HepG2 (cell line): ENCODE measurements around the gene PELI3. TPM values are rescaled to one million over a fixed set of nuclear protein-coding genes. Genes with fewer than 3 reads are reported as not detected.

ENCODE experiments used
- AGO1 ChIP-seq: fragments of 200-400 bp; formaldehyde crosslinking; IDR thresholded peaks from 2 replicates; pipeline ENCODE4 v1.6.1; 2017; ENCODE audit warnings: mild to moderate bottlenecking, low read depth, low read length, moderate library complexity; ENCODE audit not compliant: poor library complexity, severe bottlenecking
- BCL6 ChIP-seq: IDR thresholded peaks from 2 replicates; pipeline ENCODE4 v1.6.1; 2016; ENCODE audit warnings: missing genetic modification reagents, missing compliant biosample characterization
- CTCF ChIP-seq: sonication (generic); formaldehyde crosslinking; IDR thresholded peaks from 2 replicates; pipeline ENCODE4 v1.5.0; 2020; ENCODE audit warnings: mild to moderate bottlenecking, missing genetic modification reagents, moderate library complexity
- DMAP1 ChIP-seq: IDR thresholded peaks from 2 replicates; pipeline ENCODE4 v1.6.1; 2016
- GABPB1 ChIP-seq: IDR thresholded peaks from 2 replicates; pipeline ENCODE4 v1.6.1; 2016; ENCODE audit warnings: mild to moderate bottlenecking, missing genetic modification reagents, moderate library complexity, missing compliant biosample characterization
- JUND ChIP-seq: sonication (generic); formaldehyde crosslinking; IDR thresholded peaks from 2 replicates; pipeline ENCODE4 v1.8.0; 2022; ENCODE audit warnings: mild to moderate bottlenecking, missing genetic modification reagents
- MAFF ChIP-seq: IDR thresholded peaks from 2 replicates; pipeline ENCODE4 v1.6.1; 2011; ENCODE audit warnings: low read depth, low read length, improper control_type of control experiment
- MAX ChIP-seq: IDR thresholded peaks from 2 replicates; pipeline ENCODE4 v1.6.1; 2012; ENCODE audit warnings: inconsistent platforms
- MXD1 ChIP-seq: sonication (generic); formaldehyde crosslinking; IDR thresholded peaks from 2 replicates; pipeline ENCODE4 v1.4.0; 2020; ENCODE audit warnings: mild to moderate bottlenecking, missing genetic modification reagents
- MXD3 ChIP-seq: IDR thresholded peaks from 2 replicates; pipeline ENCODE4 v1.6.1; 2016; ENCODE audit warnings: mild to moderate bottlenecking, missing biosample characterization, missing genetic modification reagents
- NR0B2 ChIP-seq: sonication (generic); formaldehyde crosslinking; IDR thresholded peaks from 2 replicates; pipeline ENCODE4 v1.4.0; 2020; ENCODE audit warnings: mild to moderate bottlenecking, missing genetic modification reagents
- RAD21 ChIP-seq: fragments of 450-650 bp; formaldehyde crosslinking; IDR thresholded peaks from 2 replicates; pipeline ENCODE4 v1.5.0; 2020; ENCODE audit warnings: mild to moderate bottlenecking
- SMARCE1 ChIP-seq: fragments of 450-650 bp; IDR thresholded peaks from 2 replicates; pipeline ENCODE4 v1.6.1; 2017; ENCODE audit warnings: borderline replicate concordance
- SMC3 ChIP-seq: IDR thresholded peaks from 2 replicates; pipeline ENCODE4 v1.6.1; 2011; ENCODE audit warnings: low read length, improper control_type of control experiment
- SNAI1 ChIP-seq: sonication (generic); formaldehyde crosslinking; IDR thresholded peaks from 2 replicates; pipeline ENCODE4 v1.5.0; 2020; ENCODE audit warnings: mild to moderate bottlenecking, missing genetic modification reagents, borderline replicate concordance
- TRAFD1 ChIP-seq: sonication (generic); formaldehyde crosslinking; IDR thresholded peaks from 2 replicates; pipeline ENCODE4 v1.5.1; 2020; ENCODE audit warnings: missing genetic modification reagents, mild to moderate bottlenecking, borderline replicate concordance
- ZBTB38 ChIP-seq: sonication (generic); formaldehyde crosslinking; IDR thresholded peaks from 2 replicates; pipeline ENCODE4 v1.5.1; 2020; ENCODE audit warnings: mild to moderate bottlenecking, missing genetic modification reagents
- ZBTB7A ChIP-seq: sonication (generic); formaldehyde crosslinking; IDR thresholded peaks from 2 replicates; pipeline ENCODE4 v1.8.0; 2022; ENCODE audit warnings: mild to moderate bottlenecking, missing genetic modification reagents
- ZNF263 ChIP-seq: sonication (generic); formaldehyde crosslinking; IDR thresholded peaks from 2 replicates; pipeline ENCODE4 v1.4.0; 2020; ENCODE audit warnings: missing genetic modification reagents
- ZNF33B ChIP-seq: sonication (generic); formaldehyde crosslinking; IDR thresholded peaks from 2 replicates; pipeline ENCODE4 v1.5.1; 2020; ENCODE audit warnings: mild to moderate bottlenecking, missing genetic modification reagents
- ZNF589 ChIP-seq: sonication (generic); formaldehyde crosslinking; conservative IDR thresholded peaks from 2 replicates; pipeline ENCODE4 v1.8.0; 2022; ENCODE audit warnings: mild to moderate bottlenecking, moderate library complexity, missing genetic modification reagents
- ZNF674 ChIP-seq: sonication (generic); formaldehyde crosslinking; IDR thresholded peaks from 2 replicates; pipeline ENCODE4 v1.5.0; 2020; ENCODE audit warnings: low read depth, mild to moderate bottlenecking, missing genetic modification reagents
- ZNF737 ChIP-seq: sonication (generic); formaldehyde crosslinking; IDR thresholded peaks from 2 replicates; pipeline ENCODE4 v1.5.0; 2020; ENCODE audit warnings: missing genetic modification reagents, mild to moderate bottlenecking, borderline replicate concordance
- ZNF781 ChIP-seq: sonication (generic); formaldehyde crosslinking; IDR thresholded peaks from 2 replicates; pipeline ENCODE4 v1.5.1; 2020; ENCODE audit warnings: borderline replicate concordance, mild to moderate bottlenecking, missing genetic modification reagents; ENCODE audit errors: not compliant biosample characterization
- ZNF816 ChIP-seq: sonication (generic); formaldehyde crosslinking; IDR thresholded peaks from 2 replicates; pipeline ENCODE4 v1.8.0; 2022; ENCODE audit warnings: missing genetic modification reagents, mild to moderate bottlenecking, borderline replicate concordance
- ZNF891 ChIP-seq: sonication (generic); formaldehyde crosslinking; IDR thresholded peaks from 2 replicates; pipeline ENCODE4 v1.5.0; 2020; ENCODE audit warnings: mild to moderate bottlenecking, missing genetic modification reagents
- polyA plus RNA-seq, 8 experiments: library from polyadenylated mRNA; depleted of rRNA in 3 of 8; stranded (reverse) in 7 of 8; unstranded in 1 of 8; fragments of >200 nt; fragmentation: Illumina TruSeq in 4 of 8; extraction: Trizol in 4 of 8; gene quantifications; 2 replicates each; pipeline versions ENCODE4 v1.2.1 to v1.2.3, GENCODE V29; 2011 to 2016; ENCODE audit warnings: low read depth in 4 of 8, missing spikeins in 1 of 8, mixed read lengths in 1 of 8; ENCODE audit not compliant: insufficient read depth in 1 of 8
- total RNA-seq, 5 experiments: library from RNA; depleted of rRNA; stranded (reverse); fragments of >200 nt; fragmentation: Illumina TruSeq; extraction: Trizol; gene quantifications; 2 replicates each; pipeline ENCODE4 v1.2.3, GENCODE V29; 2016; ENCODE audit warnings: low read depth in 1 of 5

PELI3 gene
- total and polyA plus RNA-seq, 2 of the 13 experiments (the other 11 are each of a cell fraction or from before 2014, with no cell fraction given), result 2.0 to 4.0 TPM

- TF ChIP-seq MXD1 (CRISPR knock-in tag), result peak; percentile 40; the same call in 1 of the 2 replicates
- 0 out of 2 replicates have a peak, but pooled peaks have one; percentile 32 for TF ChIP-seq ZNF737 (CRISPR knock-in tag)
- TF ChIP-seq NR0B2 (CRISPR knock-in tag), result no peak
- no peak; the same call in 1 of the 2 replicates for TF ChIP-seq ZBTB38
- TF ChIP-seq ZNF263 (CRISPR knock-in tag), result no peak
- no peak for TF ChIP-seq ZNF589 (CRISPR knock-in tag)
- TF ChIP-seq BCL6 (CRISPR knock-in tag), result no peak
- peak; percentile 42; the same call in 1 of the 2 replicates for TF ChIP-seq MAX
- no peak for TF ChIP-seq JUND
- no peak for TF ChIP-seq MXD3 (CRISPR knock-in tag)
- no peak for TF ChIP-seq SNAI1 (CRISPR knock-in tag)
- TF ChIP-seq SMC3, result no peak
- TF ChIP-seq DMAP1 (CRISPR knock-in tag), result no peak
- no peak for TF ChIP-seq ZBTB7A (CRISPR knock-in tag)
- TF ChIP-seq TRAFD1 (CRISPR knock-in tag), result no peak
- TF ChIP-seq ZNF674 (CRISPR knock-in tag), result 0 out of 2 replicates have a peak, but pooled peaks have one; percentile 40
- TF ChIP-seq GABPB1 (CRISPR knock-in tag), result peak; percentile 13; the same call in 1 of the 2 replicates
- TF ChIP-seq CTCF (CRISPR knock-in tag), result peak; percentile 11; the same call in 1 of the 2 replicates
- TF ChIP-seq AGO1, result no peak
- TF ChIP-seq SMARCE1, result no peak
- TF ChIP-seq ZNF781, result no peak
- TF ChIP-seq MAFF, result no peak
- no peak for TF ChIP-seq ZNF816 (CRISPR knock-in tag)
- no peak for TF ChIP-seq ZNF33B
- peak; percentile 28; the same call in 1 of the 2 replicates for TF ChIP-seq ZNF891 (CRISPR knock-in tag)
- TF ChIP-seq RAD21 (CRISPR knock-in tag), result 0 out of 2 replicates have a peak, but pooled peaks have one; percentile 10
These were observed 442 bp downstream of the PELI3 start (continued) for GRCh38 chr11:66467034-66467659.
